Endometrium (tissue), 2 donors: ENCODE data around the gene ST8SIA2.

Experiments
- FAIRE-seq: peaks from 2 replicates; lab custom pipeline; 2012; peaks lifted over from hg19 to GRCh38; lab: Jason Lieb, UNC
- donor health status: control.
- donor health status: control.

ST8SIA2 gene

DNA sequence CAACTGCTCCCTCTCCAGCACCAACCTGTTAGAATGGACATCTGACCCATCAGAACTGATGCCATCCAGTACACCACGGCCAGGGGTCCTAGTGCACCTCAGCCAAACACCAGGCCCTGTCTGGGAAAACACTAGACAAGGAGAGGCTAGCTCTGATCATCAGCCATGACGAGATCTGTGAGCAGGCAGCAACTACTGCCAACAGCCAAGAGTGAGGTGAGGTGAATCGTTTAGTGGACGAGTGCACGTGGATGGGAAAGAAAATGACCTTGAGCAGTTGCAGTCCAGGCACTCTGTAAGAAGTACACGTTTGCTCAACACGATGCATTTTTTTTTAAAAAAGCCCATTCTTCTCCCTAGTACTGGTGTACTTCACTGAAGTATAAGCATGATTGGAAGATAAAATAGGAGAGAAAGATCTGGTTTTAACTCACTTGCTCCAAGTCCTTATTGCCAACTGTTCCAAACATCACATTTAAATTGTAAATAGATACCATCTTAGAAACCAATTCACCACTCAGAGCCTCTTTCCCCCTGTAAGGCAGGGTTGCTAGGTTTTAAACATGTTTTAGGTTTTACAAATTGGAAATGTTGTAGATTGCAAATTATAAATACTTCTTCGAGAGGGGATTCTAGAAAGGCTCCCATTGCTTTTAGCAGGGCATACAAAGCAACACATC lies 5.7 kb downstream of the ST8SIA2 start:
- no peak for FAIRE-seq

DNA sequence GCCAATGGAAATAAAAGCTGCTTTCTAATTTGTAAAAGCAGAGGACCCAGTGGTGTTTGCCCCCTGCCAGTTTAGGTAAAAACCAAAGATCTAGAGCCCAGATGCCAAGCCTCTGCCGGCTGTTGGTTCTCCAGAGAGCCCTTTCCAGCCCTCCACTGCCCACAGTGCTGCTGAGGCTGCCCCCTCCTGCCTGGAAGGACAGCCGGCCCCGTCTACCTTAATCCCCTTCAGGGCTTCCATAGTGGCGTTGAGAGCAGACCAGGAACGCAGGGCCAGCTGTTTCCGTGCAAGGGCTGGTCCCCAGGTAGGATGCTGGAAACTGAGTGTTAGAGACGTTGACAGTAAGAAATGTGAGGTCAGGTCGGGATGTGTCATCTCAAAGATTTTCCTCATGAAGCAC lies 6.9 kb downstream of the ST8SIA2 start:
- FAIRE-seq: no peak

DNA sequence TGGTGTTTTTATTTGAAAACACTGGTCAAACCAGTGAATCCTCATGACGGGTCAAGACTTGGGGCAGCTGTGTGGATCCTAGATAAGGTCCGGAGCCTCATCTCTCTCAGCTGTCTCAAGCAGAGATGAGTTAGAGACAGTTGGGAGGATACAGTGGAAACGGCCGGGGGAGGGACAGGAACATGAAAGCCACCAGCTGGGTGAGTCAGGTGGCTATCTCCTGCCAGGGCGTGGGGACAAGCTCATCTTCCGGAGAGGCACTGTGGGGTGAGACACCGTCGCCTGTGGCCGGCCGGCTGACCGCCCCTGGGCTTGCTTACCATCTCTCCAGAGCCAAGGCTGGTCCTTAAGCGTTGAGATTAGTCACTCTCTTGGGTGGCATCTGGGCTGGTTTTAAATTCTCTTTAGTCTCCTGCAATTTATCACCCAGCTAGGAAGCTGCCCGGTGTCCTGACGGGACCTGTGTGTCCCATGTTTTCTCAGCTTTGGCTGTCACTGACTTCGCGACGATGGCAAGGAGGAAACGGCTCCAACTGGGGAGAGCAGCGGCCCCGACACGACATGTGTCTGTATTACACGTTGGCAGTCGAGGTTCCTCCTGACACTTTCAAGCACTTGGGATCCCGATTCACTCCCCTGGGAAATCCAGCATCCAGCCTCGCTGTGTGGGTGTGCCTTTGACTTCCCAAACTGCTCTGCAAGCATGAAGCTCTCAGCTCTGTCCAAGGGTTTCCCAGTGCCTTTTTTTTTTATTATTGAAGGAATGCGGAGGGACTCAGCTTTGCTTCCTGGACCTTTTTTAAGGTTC lies 7.5 kb downstream of the ST8SIA2 start:
- FAIRE-seq: no peak

DNA sequence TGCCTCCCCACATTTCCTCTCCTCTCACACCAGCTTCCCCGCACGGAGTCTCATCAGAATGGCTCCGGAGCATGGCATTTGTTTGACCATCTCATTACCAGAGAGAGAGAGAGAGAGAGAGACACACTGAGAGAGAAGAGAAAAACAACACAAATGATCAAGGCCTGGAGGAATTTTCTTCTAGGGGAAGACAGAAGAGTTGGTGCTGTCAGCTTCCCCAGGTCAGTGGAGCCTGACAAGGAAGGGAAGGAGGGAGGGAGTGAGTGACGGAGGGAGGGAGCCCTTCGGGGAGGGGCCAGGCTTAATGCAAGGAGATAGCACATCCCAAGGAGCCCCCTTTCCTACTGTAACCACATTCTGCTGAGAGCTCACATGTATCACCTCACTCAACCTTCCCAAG lies 9.1 kb downstream of the ST8SIA2 start:
- no peak for FAIRE-seq

DNA sequence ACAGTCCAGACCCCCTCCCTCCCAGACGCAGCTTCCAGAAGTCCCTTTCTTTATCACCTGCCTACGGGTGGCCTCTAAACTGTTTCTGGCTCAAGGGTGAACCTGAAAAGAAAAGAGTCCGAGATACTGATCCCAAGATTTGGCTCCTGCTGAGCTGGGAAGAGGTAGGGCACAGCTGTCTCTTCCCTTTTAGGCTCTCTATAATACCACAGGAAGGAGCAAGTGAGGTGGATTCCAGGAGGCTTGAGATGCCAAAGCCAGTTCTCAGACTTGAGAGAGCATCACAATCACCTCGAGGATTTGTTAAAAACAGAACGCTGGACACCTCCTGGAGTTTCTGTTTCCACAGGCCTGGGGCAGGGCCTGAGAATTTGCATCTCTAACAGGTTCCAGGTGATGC lies 12.3 kb downstream of the ST8SIA2 start:
- FAIRE-seq: no peak

DNA sequence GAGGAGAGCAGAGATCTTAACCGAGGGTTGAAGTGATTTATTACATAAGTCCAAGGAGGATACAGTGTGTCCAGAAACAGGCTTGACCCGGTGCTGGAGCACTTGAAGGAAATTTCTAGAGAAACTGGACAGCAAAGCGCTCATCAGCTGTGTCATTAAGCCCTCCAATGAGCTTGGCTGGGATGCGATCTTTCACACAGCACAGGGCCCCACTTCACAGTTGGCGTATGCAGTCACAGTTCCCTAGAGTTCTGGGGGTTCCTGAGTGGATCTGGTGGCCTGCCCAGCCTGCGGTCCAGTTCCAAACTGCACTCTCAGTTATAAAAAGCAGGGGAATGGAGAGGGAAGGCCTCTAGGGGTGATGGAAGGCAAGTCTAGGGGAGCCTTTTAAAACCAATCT lies 13.6 kb downstream of the ST8SIA2 start:
- FAIRE-seq: no peak

DNA sequence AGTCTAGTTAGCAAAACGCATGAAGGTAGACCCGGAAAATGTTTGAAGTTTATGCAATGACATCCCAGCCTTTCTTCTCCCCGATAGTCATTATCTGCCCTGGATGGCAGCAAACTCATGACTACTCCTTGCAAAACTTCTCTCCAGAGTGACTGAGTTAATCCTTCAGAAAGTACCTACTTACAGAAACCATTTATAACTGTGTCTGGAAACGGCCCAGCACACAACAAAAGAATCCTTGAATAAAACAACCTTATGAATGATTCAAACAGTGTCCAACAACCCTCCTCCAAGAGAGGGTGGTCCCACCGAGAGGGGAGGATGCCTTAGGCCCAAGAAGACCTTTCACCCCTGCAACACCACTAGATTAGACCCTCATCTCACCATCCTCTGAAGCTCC lies 14.2 kb downstream of the ST8SIA2 start:
- FAIRE-seq: no peak

DNA sequence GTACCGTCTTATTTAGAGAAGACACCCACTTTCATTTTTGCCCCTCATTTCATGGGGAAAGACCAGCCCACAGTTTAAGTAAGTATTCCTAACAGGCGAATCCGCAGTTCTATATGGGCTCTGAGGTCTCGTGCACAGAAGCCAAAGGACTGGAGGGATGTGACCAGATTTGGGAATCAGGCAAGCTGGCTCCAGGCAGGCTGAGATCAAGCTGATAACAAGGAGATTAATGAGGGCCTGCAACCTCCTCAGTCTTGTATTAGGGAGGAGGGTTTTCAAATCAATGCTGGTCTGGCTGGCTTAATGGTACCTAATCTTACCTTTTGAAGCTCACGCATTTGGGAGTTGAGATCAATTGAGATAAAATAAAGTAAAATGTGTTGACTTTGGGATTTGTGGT lies 15.3 kb downstream of the ST8SIA2 start:
- no peak for FAIRE-seq

DNA sequence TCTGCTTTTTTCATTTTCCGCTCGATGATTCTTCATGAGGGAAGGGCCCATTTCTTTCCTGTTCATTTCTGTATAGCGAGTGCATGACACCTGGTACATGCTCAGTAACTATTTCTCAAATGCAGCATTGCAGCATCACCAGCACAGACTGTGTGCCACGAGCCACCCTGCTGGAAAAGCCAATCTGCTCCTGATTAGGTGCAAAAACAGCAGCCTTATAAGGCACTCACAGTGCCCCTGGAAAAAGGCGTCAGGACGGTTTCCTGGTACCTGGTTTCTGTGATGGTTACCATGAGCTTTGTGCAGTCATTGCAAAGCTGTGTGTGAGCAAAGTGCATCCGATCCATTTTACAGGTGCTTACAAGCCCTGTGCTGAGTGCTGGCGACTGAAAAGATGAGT lies 15.8 kb downstream of the ST8SIA2 start:
- no peak for FAIRE-seq

DNA sequence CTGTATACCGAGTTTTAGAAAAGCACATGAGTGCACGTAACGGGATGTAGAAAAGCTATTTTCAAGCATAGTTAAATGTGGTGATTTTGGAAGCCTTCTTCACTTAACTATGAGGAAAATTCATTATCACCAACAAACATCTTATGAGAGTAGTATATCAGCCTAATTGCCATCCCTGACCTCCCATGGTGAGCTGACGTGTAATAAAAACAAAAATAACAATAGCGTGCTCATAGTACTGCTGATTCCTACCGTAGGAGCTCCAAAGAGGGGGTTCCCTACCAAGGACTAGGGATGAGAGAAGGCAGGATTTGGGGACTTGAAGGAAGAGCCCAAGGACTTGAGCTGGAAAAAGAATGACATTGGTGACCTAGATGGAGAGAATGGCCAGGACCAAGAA lies 16.9 kb downstream of the ST8SIA2 start:
- no peak for FAIRE-seq

DNA sequence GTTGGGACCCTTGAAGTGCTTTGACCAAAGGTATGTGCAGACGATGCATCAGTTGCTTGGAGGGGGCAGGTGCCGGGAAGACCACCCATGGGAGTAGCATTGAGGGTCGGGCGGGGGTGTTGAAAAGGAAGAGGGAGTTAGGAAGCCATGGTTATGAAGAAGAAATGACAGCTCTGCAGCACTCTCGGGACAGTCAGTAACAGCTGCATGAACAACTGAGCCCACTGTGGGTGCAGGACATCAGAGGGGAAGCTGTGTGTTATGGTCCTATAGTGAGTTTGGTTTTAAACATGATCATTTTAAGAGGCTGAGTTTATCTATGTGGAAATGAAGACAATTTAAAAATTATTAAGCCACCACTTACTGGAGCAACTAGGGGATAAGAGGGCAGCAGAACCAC lies 17.6 kb downstream of the ST8SIA2 start:
- FAIRE-seq: no peak

DNA sequence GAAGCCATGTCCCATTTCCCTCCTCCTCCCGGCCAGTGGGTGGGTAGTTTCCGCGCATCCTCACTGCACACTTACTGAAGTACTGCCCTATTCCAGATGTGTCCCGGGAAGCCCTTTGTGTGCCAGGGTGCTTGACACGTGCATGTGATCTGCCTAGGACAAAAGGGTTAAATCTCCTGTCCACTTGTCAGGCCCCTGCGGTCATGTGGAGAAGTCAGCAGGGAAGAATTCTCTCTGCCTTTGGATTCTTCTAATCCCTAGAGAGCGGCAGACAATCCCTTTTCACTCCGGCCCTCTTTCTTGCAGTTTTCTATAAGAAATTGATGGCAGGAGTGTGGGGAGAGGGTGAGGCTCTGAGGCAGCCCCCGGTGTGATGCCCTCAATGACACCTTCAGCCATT lies 19.8 kb downstream of the ST8SIA2 start:
- FAIRE-seq: no peak

DNA sequence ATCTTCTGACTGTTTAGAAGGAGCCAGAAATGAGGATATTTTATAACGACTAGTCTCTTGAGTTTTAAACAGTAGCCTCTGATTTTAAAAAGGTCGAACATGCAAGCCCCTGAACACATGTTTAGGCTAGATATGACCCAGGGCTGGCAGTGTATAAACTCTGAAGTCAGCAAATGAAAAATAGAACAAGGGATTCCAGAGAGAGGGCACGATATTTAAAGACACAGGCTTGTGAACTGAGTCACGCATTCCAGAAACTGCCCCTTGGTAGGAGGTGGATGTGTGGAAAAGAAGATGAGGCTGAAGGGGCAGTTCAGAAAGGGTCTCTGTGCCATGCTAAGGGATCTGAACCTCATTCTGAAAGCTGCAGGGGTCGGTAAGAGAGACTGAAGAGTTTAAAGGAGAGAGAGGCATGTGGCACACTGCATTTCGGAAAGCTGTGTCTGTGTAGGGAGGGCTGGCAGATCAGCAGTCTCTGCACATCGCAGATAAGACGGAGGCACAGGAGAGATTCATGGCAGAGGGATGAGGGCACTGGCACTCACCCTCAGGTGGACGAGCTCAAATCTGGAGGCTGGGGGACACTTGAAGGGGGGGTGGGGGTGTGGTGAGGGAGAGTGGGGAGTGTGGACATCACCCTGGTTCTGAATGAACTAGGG lies 22.1 kb downstream of the ST8SIA2 start:
- FAIRE-seq: no peak

DNA sequence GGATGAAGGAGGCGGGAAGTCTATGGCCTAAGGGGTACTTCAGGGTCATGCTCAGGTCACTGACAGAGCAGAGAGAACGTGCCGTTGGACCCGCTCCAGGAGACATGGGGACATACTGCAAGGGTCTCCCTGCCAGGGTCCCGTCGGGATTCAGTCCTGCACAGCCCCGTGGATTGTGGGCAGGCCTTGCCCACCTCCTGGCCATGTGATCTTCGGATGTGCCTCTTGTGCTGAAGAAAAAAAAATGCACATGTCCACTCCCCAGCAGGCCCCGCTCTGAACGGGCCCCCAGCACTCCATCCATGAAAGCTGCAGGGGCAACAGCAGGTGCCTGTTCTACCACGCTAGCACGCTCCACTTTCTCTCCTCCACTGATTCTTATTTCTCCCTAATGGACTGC lies 22.9 kb downstream of the ST8SIA2 start:
- no peak for FAIRE-seq

DNA sequence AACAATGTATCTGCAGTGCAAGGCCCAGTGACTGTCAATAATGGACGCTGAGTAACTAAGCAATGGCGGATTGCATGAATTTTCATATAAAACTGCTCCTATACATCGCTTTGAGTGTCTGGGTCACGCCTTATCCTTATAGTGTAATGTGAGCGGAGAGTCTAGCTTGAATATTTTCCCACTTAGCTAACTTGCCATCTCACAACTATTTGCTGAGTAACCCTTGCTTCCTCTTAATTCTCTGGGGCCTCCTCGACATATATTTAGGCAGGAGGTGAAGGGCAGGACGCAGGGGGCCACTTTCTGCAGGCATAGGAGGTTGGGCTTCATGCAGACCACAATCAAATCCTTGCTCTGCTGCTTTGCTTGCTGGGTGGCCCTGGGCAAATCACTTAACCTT lies 24.0 kb downstream of the ST8SIA2 start:
- no peak for FAIRE-seq

DNA sequence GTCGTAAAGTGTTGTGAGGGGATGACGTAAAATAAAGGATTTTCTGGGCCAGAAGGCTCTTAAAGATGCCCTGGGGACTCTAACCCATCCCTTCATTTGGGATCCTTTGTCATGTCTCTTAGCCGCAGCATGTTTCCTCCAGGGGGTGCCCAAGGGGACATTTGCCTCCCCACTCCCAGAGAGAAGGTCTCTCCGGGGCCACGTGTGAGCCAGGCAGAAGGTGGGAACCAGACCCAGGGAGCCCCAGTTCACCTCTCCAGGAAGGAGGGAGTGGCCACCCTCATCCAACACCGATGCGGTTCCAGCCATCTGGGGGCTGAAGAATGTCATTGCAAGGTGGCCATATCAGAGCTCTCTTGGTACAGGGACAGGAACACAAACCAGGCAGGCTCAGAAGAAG lies 25.2 kb downstream of the ST8SIA2 start:
- FAIRE-seq: no peak

DNA sequence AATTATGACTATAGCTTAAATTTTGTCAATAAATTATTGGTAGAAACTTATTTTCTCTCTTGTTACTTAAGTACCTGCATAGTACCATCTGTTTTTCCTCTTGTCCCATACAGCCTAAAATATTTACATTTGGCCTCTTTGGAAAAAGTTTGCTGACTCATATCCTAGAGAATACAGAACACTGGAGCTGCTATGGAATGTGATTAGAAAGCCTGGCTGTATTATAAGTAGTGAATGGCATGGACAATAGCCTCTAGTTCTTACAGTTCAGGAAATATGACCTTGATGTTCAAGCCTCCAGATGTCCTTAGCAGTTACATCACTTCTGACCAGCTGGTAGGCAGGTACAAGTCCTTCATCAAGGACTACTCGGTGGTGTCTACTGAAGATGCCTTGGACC lies 28.3 kb downstream of the ST8SIA2 start:
- FAIRE-seq: no peak

DNA sequence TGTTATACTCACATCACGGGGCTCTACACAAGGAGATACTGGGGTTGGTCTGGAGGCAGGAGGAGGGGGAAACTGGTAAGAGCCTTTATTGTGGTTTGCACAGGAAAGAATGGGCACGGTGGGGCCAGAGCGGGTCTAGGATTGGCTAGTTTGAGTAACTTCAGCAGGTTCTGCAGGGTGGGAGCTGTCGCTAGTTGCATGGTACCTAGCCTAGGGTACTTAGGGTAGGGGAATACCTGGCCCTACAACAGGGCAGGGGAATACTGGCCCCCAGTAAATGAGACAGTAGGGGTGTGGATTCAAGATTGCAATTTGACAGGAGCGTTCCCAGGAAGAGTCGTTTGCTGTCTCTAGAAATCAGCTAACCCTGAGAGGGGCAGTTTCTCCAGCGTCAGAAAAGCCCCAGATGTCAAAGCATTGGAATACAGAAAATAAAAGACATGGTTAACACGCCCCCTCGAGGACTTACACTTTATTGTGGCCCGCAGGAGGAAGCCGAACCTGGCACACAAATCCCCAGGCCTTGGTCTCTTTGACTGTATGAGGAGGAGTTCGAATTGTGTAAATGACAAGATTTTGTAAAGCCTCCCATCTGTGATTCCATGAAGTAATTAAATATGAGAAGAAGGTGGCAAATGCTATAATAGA lies 32.0 kb downstream of the ST8SIA2 start:
- FAIRE-seq: no peak

DNA sequence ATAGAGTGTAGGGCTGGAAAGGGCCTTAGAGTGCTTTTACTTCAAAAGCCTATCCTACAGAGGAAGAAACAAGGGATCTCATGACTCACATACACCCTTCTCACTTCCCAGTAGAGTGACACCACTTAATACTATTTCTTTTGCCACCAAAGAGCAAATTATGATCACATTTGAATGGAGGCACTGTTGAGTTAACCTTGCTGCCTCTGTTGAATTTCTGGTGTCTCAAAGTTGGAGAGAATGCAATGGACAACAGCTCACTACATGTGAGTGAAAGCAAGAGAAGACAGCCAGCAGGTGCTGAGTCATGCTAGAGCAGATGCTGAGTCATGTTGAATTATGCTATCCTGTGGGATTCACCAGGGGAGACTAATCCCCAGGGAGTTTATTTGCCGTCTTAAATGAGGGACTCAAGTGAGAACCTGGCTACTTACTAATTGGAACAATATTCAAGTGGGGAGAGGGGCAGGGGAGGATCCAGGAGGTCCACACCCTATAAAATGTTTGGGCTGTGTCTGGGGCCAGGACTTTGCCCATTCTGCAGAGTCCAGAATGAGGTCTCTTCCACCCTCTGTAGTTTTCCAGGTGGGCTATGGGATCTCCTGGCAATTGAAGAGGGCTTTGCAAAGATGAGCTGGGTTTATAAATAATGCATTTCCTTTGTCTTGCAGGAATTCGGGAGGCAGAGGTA lies 35.8 kb downstream of the ST8SIA2 start:
- no peak for FAIRE-seq

DNA sequence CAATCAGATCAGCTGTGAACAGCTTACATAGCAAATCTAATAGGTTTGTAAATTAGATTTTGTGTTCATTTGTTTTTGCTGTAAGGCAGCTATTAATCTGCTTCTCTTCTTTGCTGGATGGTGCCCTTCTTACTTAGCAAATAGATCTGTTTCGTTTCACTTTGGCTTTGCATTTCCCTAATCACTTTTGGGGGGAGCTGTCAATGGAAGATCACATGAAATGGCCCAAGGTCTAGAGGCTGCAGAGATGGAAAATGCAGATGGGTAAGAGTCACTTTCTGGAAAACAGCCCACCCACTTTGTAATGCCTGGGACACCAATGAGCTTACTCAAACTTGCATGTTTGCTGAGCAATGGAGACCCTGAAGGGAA lies 36.4 kb downstream of the ST8SIA2 start:
- FAIRE-seq: no peak

DNA sequence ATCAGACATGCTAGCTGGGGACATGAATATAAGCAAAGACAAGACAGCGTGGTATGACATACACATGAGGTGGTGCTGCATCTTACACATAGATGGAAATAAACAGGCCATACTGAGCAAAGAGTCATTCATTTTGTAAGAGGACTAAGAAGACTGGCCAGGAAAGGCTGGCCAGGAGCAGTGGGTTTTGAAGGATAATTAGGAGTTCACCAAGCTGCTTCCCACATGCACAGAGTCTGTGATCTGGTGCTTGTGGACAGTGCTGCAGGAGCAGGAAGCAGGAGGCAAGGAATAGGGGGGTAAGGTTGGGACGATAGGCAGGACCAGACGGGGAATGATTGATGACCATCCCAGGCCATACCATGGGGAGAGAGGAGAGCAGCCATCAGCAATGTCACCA lies 41.5 kb downstream of the ST8SIA2 start:
- FAIRE-seq: no peak

DNA sequence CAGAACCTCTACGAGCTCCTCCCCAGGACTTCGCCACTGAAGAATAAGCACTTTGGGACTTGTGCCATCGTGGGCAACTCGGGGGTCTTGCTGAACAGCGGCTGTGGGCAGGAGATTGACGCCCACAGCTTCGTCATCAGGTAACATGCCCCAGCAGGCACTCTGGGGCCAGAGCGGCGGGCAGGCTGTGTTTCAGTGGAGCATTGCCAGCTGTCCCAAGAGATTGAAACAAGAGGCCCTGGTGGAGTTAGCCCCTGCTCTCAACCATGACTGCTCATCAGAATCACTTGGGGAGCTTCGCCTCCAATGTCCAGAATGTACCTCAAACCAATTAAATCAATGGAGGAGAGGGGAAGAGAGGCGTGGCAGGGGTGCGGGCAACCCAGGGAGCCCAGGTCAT lies 44.8 kb downstream of the ST8SIA2 start:
- no peak for FAIRE-seq
